Stimulated activated CD4-positive, alpha-beta T cell treated with anti-CD3 and anti-CD28 coated beads, Interleukin-1b, Interleukin-23, amount 100 ng/mL, for 48 hours (primary cell): ENCODE measurements around the gene ITGB3.
"Not testable (repeated sequence)": the region's sequence is repeated elsewhere in the genome, so short reads cannot be mapped to it uniquely, and the experiment has no call there.

Experiments
- DNase-seq: peaks from one replicate; pipeline ENCODE4 v3.0.0-alpha.2; 2020

ITGB3 gene

DNA sequence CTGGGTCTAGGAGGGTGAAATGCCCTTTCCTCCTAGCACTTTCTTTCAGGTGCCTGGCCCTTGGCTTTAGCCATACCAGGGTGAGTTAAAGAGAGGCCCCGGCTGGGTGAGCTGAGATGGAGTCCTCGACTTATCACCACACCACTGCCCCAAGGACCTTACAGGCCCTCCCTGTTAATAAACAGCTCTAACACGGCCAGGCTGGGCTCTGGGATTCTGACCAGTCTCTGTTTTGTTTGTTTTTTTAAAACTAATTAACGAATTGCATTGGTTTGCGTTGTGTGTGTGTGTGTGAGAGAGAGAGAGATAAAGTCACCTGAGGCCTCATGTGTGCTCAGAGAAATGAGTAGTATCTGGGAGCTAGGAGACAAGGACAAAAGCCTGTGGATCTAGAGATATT, 30.2 kb upstream of the ITGB3 start:
- DNase-seq = no peak

DNA sequence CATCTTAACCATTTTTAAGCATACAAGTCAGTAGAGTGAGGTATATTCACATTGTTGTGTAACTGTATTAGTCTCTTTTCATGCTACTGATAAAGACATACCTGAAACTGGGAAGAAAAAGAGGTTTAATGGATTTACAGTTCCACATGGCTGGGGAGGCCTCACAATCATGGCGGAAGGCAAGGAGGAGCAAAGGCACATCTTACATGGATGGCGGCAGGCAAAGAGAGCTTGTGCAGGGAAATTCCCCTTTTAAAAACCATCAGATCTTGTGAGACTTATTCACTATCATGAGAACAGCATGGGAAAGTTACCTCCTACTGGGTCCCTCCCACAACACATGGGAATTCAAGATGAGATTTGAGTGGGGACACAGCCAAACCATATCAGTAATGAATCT, 29.6 kb upstream of the ITGB3 start:
- DNase-seq = not testable (repeated sequence)

DNA sequence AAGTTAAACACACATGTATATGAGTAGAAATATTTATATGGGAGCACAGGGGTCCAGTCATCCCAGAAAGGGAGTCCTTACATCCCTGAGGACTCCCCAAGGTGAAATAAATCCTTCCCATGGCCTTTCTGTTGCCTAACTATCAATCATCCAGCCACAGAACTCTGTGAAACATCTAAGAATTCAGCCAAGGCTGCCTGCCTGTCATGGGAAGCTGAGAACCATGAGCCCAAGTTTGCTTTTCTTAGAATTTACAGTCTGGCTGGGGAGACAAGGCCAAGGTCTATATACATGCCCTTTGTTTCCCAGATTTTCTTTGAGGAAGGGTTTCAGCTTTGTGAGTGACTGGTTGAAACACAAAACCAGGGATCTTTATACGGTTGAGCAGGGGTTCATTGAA, 28.7 kb upstream of the ITGB3 start:
- DNase-seq = no peak

DNA sequence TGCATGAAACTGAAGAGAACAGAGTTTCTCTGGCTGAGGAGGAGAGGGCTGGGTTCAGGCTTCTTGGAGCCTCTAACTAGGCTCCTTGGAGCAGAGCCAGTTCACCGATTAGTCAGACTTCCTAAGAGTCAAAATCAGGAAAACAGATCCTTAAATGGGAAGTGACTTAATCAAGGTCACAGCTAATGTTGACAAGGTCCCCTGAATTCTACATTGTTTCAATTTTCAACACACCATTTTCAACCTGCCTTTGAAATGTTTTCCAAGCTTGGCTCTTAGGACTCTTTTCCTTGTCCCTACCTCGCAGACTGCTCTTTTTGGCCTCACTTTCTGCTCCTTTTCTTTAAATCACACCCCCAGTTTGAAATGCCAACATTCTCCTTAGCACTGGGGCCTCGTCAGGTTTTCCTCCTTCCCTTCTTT, 28.2 kb upstream of the ITGB3 start:
- no peak for DNase-seq

DNA sequence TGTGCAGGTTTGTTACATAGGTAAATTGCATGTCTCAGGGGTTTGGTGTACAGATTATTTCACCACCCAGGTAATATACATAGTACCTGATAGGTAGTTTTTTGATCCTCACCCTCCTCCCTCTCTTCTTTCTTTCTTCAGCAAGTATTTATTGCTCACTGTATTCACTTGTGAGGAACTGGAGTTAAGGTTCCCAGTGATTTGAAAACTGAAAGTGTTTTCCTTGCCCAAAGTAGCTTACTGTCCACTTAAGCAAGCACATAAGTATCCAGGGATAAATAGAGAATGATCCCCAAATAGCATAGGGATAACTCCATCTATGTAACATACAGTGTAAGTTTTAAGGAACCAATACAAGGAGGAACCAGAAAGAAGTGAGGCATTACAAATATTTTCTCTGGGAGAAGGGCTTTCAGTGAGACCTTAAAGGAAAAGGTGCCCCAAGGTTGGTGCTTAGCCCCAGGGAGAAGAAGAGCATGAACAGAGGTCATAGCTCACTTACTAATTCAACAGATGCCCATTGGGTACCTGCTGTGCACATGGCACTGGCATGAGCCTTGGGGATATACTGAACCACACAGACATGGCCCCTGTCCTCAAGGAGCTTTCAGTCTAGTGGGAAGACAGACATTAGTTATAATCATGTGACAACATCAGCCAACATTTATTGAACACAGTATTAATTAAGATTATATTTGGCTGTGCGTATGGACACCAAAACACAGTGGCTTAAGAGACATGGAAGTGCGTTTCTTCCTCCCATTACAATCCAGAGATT, 27.5 kb upstream of the ITGB3 start:
- DNase-seq = no peak

DNA sequence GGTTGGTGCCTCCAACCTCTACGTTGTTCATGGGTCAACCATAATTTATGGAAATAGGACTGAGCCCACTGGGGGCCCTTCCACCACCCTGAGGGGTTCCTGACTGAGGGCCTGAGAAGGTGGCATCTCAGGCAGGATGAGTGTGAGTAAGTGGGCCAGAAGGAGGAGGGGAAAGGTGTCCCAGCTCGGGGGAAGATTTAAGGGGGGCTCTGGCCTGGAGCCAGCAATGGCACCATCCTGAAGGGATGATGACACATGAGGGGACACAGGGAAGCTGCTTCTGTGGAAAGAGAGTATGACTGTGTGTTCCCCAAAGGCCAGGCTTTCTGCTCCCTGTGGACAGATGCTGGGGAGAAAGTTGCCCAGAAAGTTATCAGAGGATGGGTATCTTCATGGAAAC, 25.8 kb upstream of the ITGB3 start:
- no peak for DNase-seq

DNA sequence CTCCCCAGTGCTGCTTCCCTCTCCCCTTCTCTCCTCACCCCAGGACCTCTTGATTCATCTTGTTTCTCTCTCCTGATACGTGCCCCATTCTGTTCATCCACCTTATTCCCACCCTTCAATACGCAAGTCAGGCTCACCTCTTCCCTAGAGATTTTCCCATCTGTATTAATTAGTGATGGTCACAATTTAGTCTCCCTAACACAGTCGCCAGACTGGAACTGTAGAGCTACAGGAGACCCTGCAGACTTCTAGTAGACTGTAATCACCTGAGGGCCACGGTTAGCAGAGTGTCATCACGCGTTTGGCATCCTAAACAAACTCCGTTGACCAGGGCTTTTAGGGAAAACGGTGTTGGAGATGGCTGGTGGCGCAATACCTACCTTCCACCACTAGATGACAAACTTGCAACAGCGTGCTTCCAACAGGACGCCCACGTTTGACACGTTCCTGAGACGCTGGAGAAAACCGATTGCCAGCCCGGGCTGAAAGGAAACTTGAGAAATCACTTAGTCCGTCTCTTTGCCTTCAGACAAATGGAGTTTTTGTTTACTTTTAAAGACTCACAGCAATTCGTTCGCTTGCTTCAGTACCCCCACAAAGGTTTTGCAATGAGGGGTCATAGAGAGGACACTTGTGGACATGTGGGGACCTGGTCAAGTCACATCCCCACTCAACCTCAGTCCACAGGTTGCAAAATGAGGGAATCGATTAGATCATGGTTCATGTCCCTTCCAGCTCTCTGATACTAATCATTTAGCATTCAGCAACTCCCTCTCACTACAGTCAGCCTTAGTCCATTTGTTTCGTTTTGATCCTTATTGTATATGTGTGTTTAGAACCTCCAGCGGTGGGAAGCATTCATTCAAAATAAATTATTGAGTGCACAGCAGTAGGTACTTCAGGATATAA, 23.8 kb upstream of the ITGB3 start:
- peak; percentile 83 for DNase-seq

DNA sequence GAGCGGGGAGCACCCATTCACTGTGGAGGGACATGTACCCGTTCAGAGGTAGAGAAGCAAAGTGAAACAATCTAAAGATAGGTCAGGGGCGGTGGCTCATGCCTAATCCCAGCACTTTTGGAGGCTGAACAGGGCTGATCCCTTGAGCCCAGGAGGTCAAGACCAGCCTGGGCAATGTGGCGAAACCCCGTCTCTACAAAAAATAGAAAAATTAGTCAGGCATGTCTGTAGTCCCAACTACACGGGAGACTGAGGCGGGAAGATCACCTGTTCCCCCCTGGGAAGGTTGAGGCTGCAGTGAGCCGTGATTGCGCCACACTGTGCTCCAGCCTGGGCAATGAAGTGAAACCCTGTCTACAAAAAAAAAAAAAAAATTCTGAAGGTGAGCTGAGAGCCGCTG, 22.8 kb upstream of the ITGB3 start:
- DNase-seq = no peak

DNA sequence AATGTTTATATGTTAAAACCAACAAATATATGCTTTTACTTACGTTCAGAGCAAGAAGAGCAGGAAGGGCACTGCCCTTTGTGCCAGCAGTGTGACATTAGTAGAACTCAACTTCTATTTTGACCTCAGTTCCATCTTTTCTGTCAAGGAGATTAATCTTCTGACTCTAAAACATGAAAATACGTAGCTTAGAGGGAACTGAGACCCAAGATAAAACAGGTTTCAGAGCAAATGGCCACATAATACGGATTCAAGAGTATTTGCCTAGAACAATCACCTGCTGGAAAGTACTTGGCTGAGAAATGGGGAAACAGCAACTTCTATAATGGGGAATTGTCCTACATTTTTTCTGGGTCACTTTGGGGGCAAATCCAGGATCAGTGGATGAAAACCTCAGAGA, 22.3 kb upstream of the ITGB3 start:
- no peak for DNase-seq

DNA sequence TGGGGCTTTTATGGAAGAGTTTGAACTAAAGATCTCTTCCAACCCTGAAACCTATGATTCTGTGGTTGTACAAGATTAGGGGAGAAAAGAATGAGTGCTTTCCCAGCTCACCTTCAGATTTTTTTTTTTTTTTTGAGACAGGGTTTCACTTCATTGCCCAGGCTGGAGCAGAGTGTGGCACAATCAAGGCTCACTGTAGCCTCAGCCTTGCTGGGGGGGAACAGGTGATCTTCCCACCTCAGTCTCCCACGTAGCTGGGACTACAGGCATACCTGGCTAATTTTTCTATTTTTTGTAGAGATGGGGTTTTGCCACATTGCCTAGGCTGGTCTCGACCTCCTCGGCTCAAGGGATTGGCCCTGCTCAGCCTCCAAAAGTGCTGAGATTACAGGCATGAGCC, 21.8 kb upstream of the ITGB3 start:
- no peak for DNase-seq

DNA sequence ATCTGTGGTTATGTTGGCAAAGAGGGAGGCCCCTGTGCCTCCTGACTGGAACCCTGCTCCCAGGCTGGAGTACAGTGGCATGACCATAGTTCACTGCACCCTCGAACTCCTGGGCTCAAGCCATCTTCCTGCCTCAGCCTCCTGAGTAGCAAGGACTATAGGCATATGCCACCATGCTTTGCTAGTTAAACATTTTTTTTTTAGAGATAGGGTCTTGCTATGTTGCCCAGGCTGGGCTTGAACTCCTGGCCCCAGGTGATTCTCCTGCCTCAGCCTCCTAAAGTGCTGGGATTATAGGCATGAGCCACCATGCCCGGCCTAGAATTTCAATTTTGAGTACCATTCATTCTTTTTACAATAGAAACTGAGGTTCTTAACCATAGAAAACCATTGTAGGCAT, 21.2 kb upstream of the ITGB3 start:
- no peak for DNase-seq

DNA sequence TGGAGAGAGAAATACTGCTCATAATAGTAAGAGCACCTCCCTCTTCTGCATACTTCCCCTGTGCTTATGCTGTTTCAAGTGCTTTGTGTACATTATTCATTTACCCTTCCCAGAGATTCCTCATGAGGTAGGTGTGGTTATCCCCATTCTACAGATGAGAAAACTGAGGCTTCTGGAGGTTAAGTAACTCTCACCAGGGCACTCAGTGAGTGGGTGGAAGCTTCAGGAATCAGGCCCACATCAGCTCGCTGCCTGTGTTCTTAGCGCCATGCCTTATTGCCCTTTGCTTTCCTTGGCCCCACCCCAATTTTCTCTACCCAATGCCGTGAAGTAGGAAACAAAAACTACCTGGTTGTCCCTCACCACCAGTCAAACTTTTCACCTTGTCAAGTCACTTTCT, 18.1 kb upstream of the ITGB3 start:
- DNase-seq = no peak

DNA sequence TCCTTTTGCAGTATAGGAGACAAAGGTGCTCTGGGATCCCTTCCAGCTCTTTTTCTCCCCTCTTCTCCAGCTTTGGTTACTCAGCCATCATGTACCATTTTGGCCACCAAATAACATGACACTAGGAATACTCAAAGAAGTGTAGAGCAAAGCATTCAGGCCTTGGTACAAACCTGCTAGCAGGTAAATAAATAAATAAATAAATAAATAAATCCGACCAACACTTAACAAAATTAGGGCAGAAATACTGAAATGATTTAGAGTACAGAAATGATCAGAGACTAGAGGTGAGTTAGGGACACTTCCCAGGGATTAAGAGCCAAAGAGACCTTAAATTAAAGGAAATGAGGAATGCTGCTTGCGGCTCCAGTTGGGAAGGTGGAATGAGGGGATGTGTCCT, 17.7 kb upstream of the ITGB3 start:
- no peak for DNase-seq

DNA sequence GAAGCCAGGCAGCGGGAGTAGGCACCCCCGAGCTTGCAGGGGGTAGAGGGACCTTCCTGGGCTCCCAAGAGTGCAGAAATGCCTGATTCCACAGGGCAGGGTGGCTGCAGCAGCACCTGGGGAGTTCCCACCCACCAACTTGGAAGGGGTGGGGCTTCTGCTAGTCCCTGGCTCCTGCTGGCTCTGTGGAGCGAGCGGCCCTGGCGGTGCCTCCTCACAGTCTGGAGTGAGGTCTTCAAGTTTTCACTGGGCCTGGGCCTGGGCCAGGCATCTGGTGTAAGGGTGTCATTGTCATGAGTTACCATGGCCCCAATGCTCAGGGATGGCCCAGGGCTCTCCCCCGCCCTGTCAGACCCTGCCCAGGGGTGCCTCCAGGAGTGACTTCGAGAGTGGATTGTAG, 15.8 kb upstream of the ITGB3 start:
- DNase-seq = no peak

DNA sequence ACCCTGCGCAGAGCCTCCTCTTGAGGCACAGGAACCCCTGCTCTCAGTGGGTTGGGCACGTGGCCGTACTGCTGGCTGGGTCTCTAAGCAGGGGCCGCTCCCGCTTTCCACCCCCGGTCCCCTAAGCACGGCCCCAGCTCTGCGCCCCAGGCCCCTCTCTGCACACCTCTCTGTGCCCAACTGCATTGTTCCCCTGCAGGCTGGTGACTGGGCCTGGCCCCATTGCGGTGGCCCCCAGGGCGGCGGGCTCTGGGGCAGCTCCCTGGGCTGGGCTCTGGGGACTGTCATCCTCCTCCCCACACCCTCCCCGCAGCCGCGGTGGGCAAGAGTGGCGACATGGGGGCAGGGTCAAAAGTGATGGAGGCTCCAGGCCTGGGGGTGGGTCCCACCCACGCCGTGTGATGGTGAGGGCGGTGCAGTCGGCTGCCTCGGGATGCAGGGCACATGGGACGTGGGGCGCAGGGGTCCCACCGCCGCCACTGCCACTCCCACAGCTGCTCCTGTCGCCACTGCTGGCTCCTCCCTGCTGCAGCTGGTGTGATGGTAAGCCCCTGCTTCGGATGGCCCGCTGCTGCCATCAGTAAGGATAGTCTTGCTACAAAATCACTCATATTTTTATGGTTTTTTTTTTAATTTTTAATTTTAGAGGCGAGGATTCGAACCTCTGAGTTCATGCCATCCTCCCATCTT, 15.2 kb upstream of the ITGB3 start:
- DNase-seq = no peak

DNA sequence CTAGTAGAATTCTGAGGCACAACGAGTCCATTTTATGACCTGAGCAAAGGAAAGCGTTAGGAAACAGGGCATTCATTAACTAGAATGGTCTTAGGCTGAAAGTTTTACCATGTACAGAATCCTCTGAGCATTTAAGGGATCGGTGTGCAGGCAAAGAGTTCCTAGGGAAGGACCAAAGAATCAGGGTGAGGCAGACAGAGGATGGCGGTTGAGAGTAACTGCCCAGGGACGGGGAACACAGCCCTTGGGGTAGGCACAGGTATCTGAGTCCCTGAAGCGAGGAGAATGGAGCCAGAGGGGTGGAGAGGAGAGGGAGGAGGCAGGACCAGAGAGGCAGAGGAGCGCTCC, 14.0 kb upstream of the ITGB3 start:
- DNase-seq = no peak

DNA sequence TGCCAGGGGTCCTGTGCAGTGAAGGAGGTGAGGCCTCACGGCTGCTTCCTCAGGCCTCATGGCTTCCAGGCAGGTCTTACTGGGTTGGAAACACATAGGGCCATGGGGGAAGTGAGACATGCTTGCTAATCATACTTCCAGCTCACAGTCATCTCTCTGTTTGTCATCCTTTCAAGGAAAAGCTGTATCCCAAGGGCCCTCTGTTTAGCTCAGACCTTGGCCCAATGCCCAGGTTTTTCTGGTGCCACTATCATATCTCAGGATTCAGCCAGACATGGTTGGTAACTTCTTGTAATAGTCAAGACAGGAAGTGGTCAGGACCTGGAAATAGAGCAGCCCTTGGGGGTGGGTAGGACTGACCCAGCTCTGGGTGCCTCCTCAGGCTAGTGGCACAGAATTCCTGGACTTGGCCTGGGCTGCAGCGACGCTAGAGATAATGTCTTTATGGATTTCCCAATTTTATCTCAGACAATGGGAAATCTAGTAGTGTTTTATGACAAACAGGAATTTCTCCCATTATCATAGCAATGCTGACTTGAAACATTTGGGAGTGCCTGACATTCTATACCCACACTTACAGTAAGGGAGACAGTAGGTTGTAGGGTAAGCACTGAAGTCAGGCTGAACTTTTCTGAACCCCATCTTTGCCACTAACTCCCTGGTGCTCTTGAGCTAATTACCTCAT, 13.5 kb upstream of the ITGB3 start:
- DNase-seq = no peak

DNA sequence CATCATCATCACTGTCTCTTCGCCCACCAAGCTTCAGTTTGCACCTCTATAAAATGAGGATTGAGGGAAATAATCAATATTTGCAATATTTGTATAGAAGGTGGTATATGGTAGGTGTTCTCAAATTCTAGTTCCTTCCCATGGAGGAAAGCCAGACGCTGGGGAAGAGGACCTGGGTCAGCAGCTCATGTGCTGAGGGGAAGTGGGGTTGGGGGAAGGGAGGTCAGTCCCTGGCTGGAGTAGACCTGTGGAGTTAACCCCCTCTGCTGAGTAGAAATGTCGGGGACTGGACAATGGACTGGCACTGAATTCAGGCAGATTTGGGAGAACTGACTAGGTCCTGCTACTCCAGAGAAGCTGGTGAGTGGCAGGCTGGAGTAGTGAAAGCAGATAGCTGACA, 12.8 kb upstream of the ITGB3 start:
- DNase-seq = no peak

DNA sequence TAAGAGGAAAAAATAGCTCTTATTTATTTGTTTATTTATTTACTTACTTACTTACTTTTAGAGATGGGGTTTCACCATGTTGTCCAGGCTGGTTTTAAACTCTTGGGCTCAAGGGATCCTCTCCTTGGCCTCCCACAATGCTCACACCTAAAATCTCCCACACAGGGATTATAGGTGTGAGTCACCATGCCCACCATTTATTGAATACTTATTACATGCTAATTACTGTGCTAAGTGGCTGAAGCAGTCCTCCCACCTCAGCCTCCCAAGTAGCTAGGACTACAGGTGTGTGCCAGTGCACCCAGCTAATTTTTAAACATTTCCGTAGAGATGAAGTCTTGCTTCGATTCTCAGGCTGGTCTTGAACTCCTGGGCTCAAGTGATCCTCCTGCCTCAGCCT, 11.0 kb upstream of the ITGB3 start:
- no peak for DNase-seq

DNA sequence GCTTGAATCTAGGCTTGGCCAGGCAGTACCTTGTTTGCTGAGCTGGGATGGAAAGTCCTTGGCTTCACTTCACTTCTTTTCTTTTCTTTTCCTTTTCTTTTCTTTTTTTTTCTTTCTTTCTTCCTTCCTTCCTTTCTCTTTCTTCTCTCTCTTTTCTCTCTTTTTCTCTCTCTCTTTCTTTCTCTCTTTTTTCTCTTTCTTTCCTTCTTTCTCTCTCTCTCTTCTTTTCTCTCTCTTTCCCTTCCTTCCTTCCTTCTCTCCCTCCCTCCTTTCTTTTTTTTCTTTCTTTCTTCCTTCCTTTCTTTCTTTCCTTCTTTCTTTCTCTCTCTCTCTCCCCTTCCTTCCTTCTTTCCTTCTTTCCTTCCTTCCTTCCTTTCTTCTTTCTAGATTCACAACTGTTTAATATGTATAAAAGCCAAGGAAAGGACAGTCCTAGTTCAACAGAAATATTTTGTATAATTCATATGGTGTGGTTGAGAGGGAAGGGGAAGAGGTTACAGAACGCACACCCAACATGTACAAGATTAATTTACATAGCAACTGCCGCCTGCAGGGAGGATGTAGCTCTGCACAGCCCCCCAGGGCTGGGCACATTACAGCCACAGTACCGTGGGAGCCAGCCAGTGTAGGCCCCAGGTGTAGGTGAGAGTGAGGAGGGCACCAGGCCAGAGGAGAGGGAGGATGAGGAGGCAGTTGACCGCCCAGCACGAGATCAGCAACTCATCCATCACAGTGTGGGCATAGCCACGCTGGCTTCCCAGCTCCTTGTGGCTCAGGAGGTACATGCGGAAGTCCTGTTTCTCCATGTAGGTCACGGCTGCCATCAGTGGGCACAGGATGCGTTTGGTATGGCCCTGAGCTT, 9.7 kb upstream of the ITGB3 start:
- no peak for DNase-seq

DNA sequence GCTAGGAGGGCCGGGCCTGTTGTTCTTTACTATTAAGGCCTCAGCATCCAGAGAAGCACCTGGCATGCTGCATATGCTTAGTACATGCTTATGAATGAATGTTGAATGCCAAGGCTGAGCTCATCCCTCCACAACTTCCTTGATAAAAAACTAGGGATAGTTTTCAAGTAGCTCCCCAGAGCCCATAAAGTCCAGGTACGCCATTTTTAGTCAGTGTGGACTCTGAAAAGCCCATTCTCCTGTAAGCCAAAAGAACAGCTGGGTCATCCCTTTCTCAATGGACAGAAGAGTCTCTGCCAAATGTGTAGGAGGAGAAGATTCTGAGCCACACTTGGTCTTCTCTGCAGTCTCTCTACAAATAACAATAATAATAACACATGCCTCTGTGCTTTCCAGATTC, 8.9 kb upstream of the ITGB3 start:
- no peak for DNase-seq

DNA sequence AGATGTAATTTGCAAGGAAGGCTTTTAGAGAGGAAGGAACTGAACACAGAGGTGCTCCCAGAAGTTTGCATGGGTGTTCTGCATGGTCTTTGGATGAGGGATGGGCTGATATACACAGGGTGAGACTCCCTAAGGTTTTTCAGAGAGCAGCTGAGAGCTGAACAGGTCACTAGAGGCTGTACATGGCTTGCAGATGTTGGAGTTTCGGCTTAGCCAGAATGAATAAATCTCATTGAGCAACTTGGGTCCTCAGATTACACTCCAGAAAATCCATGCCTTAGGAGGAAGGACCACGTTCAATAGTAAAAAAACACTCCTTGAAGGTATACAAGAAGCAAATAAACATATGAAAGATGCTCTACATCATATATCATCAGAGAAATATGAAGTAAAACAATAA, 7.5 kb upstream of the ITGB3 start:
- no peak for DNase-seq
